Neural progenitor cell (in vitro differentiated cells): Measurements from ENCODE around the gene TEX11. TPM values are rescaled to one million over a fixed set of nuclear protein-coding genes. Genes with fewer than 3 reads are reported as not detected.

Experiments used
- DNase-seq: peaks from one replicate; pipeline ENCODE4 v3.0.0-alpha.2; 2016; ENCODE audit warnings: low spot score
- H2AFZ ChIP-seq: fragments of 200-600 bp; sonication (generic); replicated peaks from 2 replicates; pipeline ENCODE4 v1.6.1; 2016; ENCODE audit warnings: antibody characterized with exemption
- H3F3A ChIP-seq: fragments of 200-600 bp; sonication (generic); 2 replicates; pipeline ENCODE4 v1.6.1; 2016; ENCODE audit warnings: antibody characterized with exemption, low read depth
- H3K27ac ChIP-seq: fragments of 200-600 bp; sonication (generic); 2 replicates; pipeline ENCODE4 v1.5.1; 2016; ENCODE audit warnings: mild to moderate bottlenecking
- H3K27me3 ChIP-seq: fragments of 200-600 bp; sonication (generic); 2 replicates; pipeline ENCODE4 v1.6.1; 2016; ENCODE audit warnings: mild to moderate bottlenecking, moderate library complexity
- H3K36me3 ChIP-seq: fragments of 200-600 bp; sonication (generic); 2 replicates; pipeline ENCODE4 v1.5.1; 2016
- H3K4me1 ChIP-seq: fragments of 200-600 bp; sonication (generic); 2 replicates; pipeline ENCODE4 v1.6.1; 2016; ENCODE audit warnings: mixed run types
- H3K4me2 ChIP-seq: fragments of 200-600 bp; sonication (generic); 2 replicates; pipeline ENCODE4 v1.6.1; 2016
- H3K4me3 ChIP-seq: fragments of 200-600 bp; sonication (generic); 2 replicates; pipeline ENCODE4 v1.5.1; 2016
- H3K79me2 ChIP-seq: fragments of 200-600 bp; sonication (generic); 2 replicates; pipeline ENCODE4 v1.6.1; 2016; ENCODE audit warnings: low read depth
- H3K9ac ChIP-seq: fragments of 200-600 bp; sonication (generic); 2 replicates; pipeline ENCODE4 v1.6.1; 2016
- H3K9me3 ChIP-seq: fragments of 200-600 bp; sonication (generic); 2 replicates; pipeline ENCODE4 v1.5.1; 2016; ENCODE audit warnings: low read depth
- H4K20me1 ChIP-seq: fragments of 200-600 bp; sonication (generic); 2 replicates; pipeline ENCODE4 v1.6.1; 2016; ENCODE audit warnings: low read depth
- H3K27ac Mint-ChIP-seq: 3 replicates; pipeline ENCODE4 v1.8.0; 2021; ENCODE audit warnings: mixed read lengths
- H3K27me3 Mint-ChIP-seq: 2 replicates; pipeline ENCODE4 v1.8.0; 2022; ENCODE audit warnings: low read depth, mild to moderate bottlenecking, inconsistent platforms, moderate library complexity, mixed read lengths; ENCODE audit not compliant: insufficient read depth
- H3K36me3 Mint-ChIP-seq: 3 replicates; pipeline ENCODE4 v1.8.0; 2021; ENCODE audit warnings: mixed read lengths
- H3K4me1 Mint-ChIP-seq: 3 replicates; pipeline ENCODE4 v1.8.0; 2021; ENCODE audit warnings: mixed read lengths
- H3K4me3 Mint-ChIP-seq: 3 replicates; pipeline ENCODE4 v1.8.0; 2021; ENCODE audit warnings: mild to moderate bottlenecking, moderate library complexity, mixed read lengths
- H3K9me3 Mint-ChIP-seq: 3 replicates; pipeline ENCODE4 v1.8.0; 2020; ENCODE audit warnings: mixed read lengths
- EZH2 ChIP-seq: fragments of 200-600 bp; sonication (generic); IDR thresholded peaks from 2 replicates; pipeline ENCODE4 v1.6.1; 2017; ENCODE audit warnings: antibody characterized with exemption, mild to moderate bottlenecking, moderate library complexity
- EZH2phosphoT487 ChIP-seq: fragments of 200-600 bp; sonication (generic); IDR thresholded peaks from 2 replicates; pipeline ENCODE4 v1.6.1; 2017; ENCODE audit warnings: antibody characterized with exemption
- total RNA-seq: library from RNA; depleted of rRNA; stranded (reverse); fragments of >200 nt; gene quantifications from 2 replicates; pipeline ENCODE4 v1.2.3, GENCODE V29; 2015; ENCODE audit warnings: low replicate concordance
- TF ChIP-seq, protein P1 (sequence below): fragments of 200-600 bp; sonication (generic); IDR thresholded peaks from 2 replicates; pipeline ENCODE4 v1.5.1; 2017; ENCODE audit warnings: antibody characterized with exemption, mild to moderate bottlenecking

TEX11 gene
- total RNA-seq, 1 donor from 2014 or later = not detected

DNA sequence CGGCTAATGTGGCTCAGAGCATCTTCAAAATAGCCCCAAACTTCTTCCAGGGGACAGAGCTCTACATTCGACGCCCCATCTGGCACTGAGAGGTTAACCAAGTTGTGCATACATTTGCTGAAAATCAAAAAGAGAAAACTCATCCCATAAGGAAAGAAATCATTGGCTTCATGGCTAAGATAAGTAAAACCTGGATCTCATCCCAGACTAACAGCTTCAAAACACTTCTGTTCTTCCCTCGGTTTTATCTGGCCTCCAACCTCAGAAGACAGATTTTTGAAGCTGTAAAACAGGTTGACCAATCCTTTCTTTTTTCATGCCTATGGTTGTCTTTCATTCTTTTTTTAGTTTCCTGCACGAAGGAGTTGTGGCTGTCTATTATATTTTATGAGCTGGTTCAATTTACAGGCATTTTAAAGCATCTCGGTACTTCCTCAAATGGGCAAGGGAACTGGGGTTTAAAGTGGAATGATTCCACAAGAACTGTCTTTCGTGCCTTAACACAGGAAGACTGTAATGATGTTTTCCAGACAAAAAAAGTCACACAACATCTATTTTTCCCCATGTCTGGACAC, 356.3 kb downstream of the TEX11 start:
- Histone ChIP-seq H3K27ac (no peak overlapping the region), H3K27me3 (no peaks in the 10 kb centered on the region)
- no peaks in the 10 kb centered on the region for H3K36me3 Mint-ChIP-seq

DNA sequence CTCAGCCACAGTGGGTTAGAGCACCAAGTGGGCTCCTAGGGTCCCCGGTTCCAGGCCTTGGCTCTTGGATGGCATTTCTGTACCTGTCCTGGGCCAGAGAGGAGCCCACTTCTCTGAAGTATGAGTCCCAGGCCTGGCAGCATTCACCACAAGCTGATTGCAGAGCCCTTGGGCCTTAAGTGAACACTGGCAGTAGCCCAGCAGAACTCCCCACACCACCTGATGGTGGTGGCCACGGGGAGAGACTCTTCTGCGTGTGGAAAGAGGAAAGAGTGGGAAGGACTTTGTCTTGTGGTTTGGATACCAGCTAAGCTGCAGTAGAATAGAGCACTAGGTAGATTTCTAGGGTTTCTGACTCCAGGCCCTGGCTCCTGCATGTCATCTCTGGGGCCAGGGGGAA, 359.1 kb downstream of the TEX11 start:
- no peaks in the 10 kb centered on the region for H3F3A ChIP-seq
- TF ChIP-seq, protein P1, sequence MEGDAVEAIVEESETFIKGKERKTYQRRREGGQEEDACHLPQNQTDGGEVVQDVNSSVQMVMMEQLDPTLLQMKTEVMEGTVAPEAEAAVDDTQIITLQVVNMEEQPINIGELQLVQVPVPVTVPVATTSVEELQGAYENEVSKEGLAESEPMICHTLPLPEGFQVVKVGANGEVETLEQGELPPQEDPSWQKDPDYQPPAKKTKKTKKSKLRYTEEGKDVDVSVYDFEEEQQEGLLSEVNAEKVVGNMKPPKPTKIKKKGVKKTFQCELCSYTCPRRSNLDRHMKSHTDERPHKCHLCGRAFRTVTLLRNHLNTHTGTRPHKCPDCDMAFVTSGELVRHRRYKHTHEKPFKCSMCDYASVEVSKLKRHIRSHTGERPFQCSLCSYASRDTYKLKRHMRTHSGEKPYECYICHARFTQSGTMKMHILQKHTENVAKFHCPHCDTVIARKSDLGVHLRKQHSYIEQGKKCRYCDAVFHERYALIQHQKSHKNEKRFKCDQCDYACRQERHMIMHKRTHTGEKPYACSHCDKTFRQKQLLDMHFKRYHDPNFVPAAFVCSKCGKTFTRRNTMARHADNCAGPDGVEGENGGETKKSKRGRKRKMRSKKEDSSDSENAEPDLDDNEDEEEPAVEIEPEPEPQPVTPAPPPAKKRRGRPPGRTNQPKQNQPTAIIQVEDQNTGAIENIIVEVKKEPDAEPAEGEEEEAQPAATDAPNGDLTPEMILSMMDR = no peak
- TF ChIP-seq EZH2 (no peak), EZH2phosphoT487 (no peak)
- no peaks in the 10 kb centered on the region for H3K36me3 Mint-ChIP-seq

More for the DNA sequence above, 356.3 kb downstream of the TEX11 start:
- H3F3A ChIP-seq = no peaks in the 10 kb centered on the region
- H3K4me2 ChIP-seq = no peak overlapping the region
- TF ChIP-seq, protein P1 = no peak
- TF ChIP-seq EZH2phosphoT487 = no peak
- no peak for TF ChIP-seq EZH2
- H3K4me1 ChIP-seq = no peaks in the 10 kb centered on the region
- H3K79me2 ChIP-seq = no peaks in the 10 kb centered on the region
- no peaks in the 10 kb centered on the region for H3K27me3 Mint-ChIP-seq
- no peak overlapping the region for H3K9ac ChIP-seq
- H2AFZ ChIP-seq = no peak overlapping the region
- no peak for DNase-seq
- no peak overlapping the region for H3K4me3 Mint-ChIP-seq
- H3K36me3 ChIP-seq = no peaks in the 10 kb centered on the region
- H3K4me3 ChIP-seq = no peak overlapping the region
- peaks cover 4% of the 10 kb centered on the region for H3K9me3 Mint-ChIP-seq
- H3K4me1 Mint-ChIP-seq = no peaks in the 10 kb centered on the region
- H3K9me3 ChIP-seq = peaks cover 2% of the 10 kb centered on the region
- H4K20me1 ChIP-seq = no peaks in the 10 kb centered on the region
- H3K27ac Mint-ChIP-seq = no peak overlapping the region

DNA sequence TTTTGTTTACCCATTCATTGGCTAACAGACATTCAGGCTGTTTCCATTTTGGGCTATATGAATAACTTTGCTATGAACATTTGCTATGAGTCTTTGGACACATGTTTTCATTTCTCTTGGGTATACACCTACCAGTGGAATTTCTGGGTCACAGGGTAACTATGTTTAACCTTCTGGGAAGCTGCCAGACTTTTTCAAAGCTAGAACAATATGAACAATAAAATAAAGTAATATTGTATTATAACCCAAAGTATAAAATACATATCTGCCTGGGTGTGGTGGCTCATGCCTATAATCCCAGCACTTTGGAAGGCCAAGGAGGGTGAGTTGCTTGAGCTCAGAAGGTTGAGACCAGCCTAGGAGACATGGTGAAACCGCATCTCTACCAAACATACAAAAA, 373.3 kb downstream of the TEX11 start:
- H4K20me1 ChIP-seq = no peaks in the 10 kb centered on the region
- no peak overlapping the region for H2AFZ ChIP-seq
- no peak overlapping the region for H3K4me3 ChIP-seq
- Mint-ChIP-seq H3K27me3 (no peaks in the 10 kb centered on the region), H3K4me1 (no peaks in the 10 kb centered on the region), H3K36me3 (no peaks in the 10 kb centered on the region), H3K4me3 (no peak overlapping the region), H3K9me3 (no peaks in the 10 kb centered on the region), H3K27ac (no peak overlapping the region)
- H3K4me2 ChIP-seq = no peak overlapping the region
- H3K4me1 ChIP-seq = no peaks in the 10 kb centered on the region
- H3K9me3 ChIP-seq = peaks cover 6% of the 10 kb centered on the region
- H3K27me3 ChIP-seq = no peaks in the 10 kb centered on the region
- no peak for DNase-seq
- TF ChIP-seq EZH2 = no peak
- TF ChIP-seq, protein P1 = no peak
- TF ChIP-seq EZH2phosphoT487 = no peak
- no peaks in the 10 kb centered on the region for H3K36me3 ChIP-seq
- H3K27ac ChIP-seq = no peak overlapping the region
- no peak overlapping the region for H3K9ac ChIP-seq
- H3F3A ChIP-seq = no peaks in the 10 kb centered on the region
- no peaks in the 10 kb centered on the region for H3K79me2 ChIP-seq

More for the DNA sequence above, 359.1 kb downstream of the TEX11 start:
- Histone ChIP-seq H3K4me1 (no peaks in the 10 kb centered on the region), H3K79me2 (no peaks in the 10 kb centered on the region), H3K9me3 (peaks cover 2% of the 10 kb centered on the region), H3K4me2 (no peak overlapping the region), H3K27me3 (no peaks in the 10 kb centered on the region), H3K27ac (no peak overlapping the region), H2AFZ (no peak overlapping the region), H3K9ac (no peak overlapping the region), H3K36me3 (no peaks in the 10 kb centered on the region), H3K4me3 (no peak overlapping the region), H4K20me1 (no peaks in the 10 kb centered on the region)
- Mint-ChIP-seq H3K27ac (no peak overlapping the region), H3K9me3 (peaks cover 4% of the 10 kb centered on the region), H3K4me1 (no peaks in the 10 kb centered on the region), H3K27me3 (no peaks in the 10 kb centered on the region), H3K4me3 (no peak overlapping the region)
- DNase-seq = no peak
